HT-29 (cell line): Measurements from ENCODE around the gene CPXM2. TPM values are rescaled to one million over a fixed set of nuclear protein-coding genes. Genes with fewer than 3 reads are reported as not detected.

Experiments
- DNase-seq: peaks from one replicate; pipeline ENCODE4 v3.0.0-alpha.2; 2015; ENCODE audit warnings: low spot score
- total RNA-seq: library from RNA; depleted of rRNA; stranded (reverse); fragments of >200 nt; shearing (Covaris generic); gene quantifications from 2 replicates; pipeline ENCODE4 v1.2.3, GENCODE V29; 2014

CPXM2 gene
- total RNA-seq, 1 experiment from 2014 or later: not detected

DNA sequence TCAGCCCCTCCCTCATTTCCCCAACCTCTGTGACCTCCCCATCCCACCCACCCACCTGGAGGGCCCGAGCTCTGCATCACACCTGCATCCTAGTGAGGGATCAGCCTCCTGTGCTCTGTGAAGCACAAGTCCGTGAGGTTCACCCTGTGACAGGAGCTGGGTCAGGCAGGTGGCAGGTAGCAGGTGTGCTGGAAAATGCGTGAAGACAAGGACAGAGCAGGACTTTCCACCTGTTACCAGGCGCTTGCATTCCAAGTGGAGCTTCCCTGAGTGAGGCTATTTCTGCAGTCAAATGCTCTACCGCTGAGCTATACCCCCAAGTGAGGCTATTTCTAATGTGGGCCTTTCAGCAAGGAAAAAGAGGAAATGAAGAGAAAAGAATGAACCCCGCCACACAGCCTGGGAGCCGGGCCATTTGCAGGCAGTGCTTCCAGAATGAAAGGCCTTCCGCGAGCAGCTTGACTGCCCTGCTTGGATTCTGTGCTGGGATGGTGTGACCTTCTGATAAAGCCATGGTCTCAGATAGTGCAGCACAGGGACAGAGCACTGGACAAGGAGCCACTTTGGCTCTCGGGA, 13.3 kb upstream of the CPXM2 start:
- no peak for DNase-seq

GRCh38 chr10:123903621-123904020, 12.0 kb upstream of the CPXM2 start:
- no peak for DNase-seq

- no peak for DNase-seq
These were observed 10.0 kb upstream of the CPXM2 start for GRCh38 chr10:123901621-123902020.

DNA sequence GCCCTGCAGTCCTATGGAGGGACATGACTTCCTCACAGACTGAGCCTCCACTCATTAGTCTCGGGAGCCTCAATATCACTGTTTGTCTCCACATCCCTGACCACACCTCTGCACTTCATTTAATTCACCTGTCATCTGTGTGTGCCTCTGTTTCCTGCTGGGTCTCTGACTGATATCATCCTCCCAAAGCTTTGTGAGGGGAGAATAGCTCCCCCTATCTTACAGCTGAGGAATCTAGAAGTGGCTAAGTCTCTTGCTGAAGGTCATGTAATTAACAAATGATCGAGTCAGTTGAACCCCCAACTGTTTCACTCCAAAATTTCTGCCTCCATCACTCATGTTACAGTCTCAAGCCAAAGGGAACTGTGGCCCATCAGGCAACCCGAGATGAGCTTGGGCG, 5.5 kb upstream of the CPXM2 start:
- no peak for DNase-seq

DNA sequence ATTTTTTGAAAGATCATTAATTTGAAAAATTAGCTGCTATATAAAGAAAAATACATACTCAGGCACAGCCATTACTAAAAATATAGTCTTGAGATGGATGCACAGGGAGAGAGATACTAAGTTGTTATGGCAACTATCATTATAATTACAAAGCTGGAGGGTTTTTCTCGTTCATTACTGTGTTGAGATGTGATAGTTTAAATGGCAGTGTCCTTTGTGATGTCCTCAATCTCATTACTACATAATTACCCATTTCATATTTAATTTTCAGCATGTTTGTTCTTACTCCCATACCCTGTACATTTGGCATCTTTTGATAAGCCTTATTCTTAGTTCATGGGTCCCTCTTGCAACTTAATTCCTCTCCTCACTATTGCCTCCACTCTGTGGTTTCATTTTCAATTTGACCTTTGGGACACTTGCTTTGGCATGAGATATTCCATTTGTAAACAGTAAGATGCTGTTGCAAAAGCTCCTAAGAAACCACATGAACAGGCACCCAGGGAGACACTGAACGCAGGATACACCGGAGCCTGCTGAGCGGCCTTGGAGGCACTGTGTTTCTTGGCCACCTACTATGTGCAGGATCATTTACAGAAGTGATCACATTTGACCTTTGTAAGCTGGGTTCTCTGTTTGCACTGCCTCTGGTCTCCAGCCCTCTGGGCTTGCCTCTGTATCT, 4.8 kb upstream of the CPXM2 start:
- no peak for DNase-seq

GRCh38 chr10:123893651-123894050, 2.0 kb upstream of the CPXM2 start:
- no peak for DNase-seq

DNA sequence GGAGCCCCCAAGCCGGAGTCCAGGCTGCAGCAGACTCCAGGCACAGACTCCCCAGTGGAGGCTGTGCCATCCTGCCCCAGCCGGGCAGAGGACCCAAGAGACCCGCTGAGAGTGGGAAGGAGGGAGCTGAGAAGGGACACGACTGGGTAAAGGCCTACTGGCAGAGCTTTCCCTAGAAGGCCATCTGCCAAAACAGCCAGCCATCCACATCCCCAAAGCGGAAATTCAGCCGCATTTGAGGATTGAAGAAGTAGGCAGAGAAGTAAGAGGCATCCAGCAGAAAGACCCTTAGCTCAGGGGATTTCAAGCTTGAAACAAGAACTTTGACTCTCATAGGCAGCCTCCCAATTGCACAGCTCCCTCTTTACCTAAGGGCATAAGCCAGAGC, 857 bp downstream of the CPXM2 start:
- DNase-seq: no peak

DNA sequence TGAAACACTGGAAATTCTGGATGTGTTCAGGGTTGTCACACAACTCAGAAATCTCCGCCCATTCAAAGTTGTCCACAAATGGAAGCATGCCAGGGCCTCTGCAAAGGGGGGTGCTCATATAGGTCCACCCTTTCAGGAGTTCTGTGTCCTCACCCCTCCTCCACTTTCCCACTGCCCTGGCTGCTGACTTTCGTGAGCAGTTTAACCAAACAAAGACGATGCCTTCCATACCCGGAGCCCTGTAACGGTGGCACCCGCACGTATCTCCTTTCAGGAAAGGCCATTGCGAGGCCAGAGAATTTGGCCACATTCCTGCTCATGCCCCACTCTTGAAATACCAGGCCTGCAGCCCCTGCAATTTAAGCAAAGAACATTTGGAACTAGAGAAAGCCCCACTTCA, 1.4 kb downstream of the CPXM2 start:
- DNase-seq: no peak

- no peak for DNase-seq
These were observed 1.8 kb downstream of the CPXM2 start for GRCh38 chr10:123889821-123890220.

- no peak for DNase-seq
These were observed 2.9 kb downstream of the CPXM2 start for GRCh38 chr10:123888751-123889150.

GRCh38 chr10:123888256-123888655, 3.4 kb downstream of the CPXM2 start:
- no peak for DNase-seq

DNA sequence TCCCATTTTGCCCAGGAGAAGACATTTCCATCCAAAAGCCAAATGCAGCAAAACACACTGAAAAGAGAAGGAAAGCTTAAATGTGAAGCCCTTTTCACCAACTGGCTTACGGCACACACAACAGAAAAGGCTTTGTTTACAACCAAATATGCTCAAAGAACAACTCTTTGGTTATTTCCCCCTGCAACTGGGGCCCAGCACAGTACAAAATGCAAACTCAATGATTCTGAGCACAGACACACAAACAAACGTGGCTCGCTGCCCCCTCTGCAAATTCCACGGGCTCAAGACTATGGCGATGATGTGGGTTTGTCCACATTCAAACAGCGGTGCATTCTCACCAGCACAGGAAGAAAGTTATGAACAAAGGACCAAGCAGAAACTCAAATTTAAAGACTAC, 5.3 kb downstream of the CPXM2 start:
- no peak for DNase-seq

DNA sequence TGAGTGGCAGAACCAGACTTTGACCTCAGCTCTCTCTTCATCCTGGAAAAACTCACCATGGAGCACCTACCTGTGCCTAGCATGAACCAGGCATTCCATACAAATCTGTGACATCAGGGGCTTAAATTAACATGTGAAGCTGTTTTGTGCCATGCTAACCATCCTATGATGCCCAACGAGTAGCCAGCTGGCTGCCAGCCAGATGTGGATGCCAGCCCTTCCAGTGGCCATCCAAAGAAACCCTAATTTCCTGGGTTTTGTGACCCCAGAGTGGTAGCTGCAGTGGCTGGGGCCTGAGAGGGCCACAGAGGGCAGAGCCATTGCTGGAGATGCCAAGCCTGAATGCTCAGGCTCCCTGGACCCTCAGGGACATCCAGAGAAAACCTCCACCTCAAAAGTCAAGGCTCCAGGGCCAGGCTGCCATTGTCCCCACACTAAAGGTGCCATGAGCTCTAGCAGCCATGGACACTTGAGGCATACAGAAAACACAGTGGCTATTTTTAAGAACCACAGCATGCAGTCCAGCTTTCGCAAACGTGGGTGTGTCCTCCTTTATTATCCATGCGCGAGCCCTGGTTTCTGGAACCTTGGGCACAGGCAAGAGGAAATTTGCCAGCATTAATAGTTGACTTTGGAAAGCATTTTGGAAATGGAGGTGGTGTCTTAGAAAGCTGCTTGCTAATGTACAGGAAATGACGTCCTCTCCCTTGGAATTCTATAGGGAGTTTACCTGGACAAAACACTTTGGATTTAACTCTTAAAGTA, 6.0 kb downstream of the CPXM2 start:
- DNase-seq: no peak

DNA sequence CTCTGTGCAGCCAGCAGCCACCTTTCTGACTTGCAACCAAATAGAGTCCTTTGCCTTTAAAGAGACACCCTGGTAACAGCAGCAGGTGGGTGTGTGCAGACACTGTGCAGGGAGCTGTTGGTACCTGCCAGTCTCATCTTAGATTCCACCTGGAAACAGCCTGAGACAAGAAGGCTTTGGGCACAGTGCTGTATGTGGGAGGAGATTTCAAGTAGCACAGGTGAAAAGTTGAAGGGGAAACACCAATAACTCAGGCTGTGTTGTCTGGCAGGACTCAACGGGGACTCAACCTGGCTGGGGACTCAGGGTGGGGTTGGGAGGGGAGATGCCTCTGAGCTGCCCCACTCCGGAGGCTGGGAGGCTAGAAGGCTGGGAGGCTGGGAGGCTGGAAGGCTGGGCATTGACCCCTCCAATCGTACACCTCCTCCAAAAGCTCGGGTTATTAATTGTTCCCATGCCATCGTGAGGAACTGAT, 6.7 kb downstream of the CPXM2 start:
- no peak for DNase-seq

GRCh38 chr10:123884351-123884906, 7.2 kb downstream of the CPXM2 start:
- DNase-seq: no peak

- DNase-seq: no peak
These were observed 7.8 kb downstream of the CPXM2 start for GRCh38 chr10:123883673-123884320.

DNA sequence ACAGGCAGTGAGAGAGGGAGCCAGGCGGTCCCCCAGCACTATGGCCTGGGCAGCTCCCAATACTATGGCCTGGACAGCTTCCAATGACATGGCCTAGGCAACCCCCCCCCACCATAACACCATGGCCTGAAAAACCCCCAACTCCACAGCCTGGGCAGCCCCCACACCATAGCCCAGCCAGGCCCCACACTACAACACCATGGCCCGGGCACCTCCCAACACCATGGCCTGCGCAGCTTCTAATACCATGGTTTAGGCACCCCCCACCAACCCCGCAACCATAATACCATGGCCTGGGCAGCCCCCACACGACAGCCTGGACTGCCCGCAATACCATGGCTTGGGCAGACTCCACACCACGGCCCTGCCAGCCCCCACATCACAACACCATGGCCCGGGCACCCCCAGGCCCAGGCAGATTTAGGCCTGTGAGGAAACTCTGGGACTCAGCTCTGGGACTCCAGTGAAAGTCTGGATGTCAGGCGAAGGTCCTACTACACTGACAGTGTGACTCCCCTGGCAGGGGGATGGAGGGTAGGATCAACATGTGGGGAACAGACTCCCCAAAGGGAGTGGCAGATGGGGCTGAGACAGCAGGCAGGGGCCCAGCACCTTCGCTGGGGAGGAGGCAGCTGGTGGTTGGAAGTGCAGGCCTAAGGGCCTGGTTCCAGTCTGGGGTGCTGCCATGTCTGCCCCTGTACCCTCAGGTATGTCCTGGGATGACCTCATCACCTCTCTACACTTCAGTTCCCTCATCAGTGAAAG, 8.7 kb downstream of the CPXM2 start:
- no peak for DNase-seq

DNA sequence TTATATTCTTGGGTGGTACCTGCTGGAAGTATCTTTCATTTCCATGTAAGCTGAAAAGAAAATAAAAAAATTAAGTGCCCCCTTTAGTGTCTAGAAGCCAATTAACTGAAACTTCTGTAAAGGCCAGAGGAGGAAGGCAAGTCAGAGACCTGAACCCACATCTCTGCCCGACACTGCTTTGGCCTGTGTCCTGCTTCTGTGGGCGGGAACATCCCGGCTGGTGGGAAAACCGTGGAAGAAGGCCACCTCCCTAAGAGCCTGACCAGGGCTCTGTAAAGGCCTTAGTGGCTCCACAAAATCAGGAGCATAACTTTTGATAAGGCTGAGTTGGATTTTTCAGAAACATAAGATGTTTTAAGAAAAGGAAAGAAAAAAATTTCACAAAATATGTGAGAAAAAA, 9.4 kb downstream of the CPXM2 start:
- DNase-seq: no peak

DNA sequence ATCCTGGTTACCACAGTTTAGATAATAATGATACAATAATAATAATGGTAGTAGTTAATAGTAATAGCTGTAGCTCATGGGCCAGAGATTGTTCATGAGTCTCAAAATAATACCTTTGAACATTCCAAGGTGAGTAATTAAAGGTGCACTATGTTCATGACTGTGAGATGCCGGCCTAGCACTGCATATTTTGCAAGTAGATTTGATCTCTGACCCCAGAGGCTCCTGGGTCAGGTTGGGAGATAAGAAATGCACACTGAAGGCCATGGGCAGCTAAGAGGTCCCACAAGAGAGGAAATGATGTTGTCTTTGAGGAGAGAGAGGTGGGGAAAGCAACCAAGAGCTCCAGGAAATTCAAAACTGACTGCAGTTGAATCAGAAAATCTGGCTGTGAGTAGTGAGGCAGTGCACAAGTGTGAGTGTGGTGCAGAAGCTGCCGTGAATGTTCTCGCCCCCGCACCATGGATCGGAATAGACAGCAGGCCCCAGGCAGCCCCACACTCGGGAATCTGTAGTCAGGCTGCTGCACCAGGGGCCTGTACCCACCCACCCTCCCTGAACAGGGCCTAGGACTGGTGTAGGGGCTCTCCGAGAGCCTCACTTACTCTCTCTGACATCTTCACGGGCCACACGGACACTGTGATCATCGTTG, 11.9 kb downstream of the CPXM2 start:
- no peak for DNase-seq

GRCh38 chr10:123878666-123879303, 12.8 kb downstream of the CPXM2 start:
- no peak for DNase-seq
